ENCODE data around the gene PAXIP1. TPM values are rescaled to one million over a fixed set of nuclear protein-coding genes. Genes with fewer than 3 reads are reported as not detected.

PAXIP1 gene
- total and polyA plus RNA-seq, 2 donors (not counting 1 experiment from before 2014, with no cell fraction given) = 5.8 to 6.4 TPM

- H3K4me3 ChIP-seq (replicated peaks in 1 of 4; ENCODE audit: control extremely low read depth in 1 of 4, insufficient read depth in 1 of 4, low read depth in 3 of 4, low read length in 4 of 4) = no peak overlapping the region
- no peak overlapping the region for H3K27ac ChIP-seq (ENCODE audit: insufficient read depth, low read length)
Measured at GRCh38 chr7:154902600-154903082, 100.3 kb downstream of the PAXIP1 start.

GRCh38 chr7:154899862-154900261 lies 103.1 kb downstream of the PAXIP1 start:
- no peaks in the 10 kb centered on the region for H3K27me3 ChIP-seq (ENCODE audit: control insufficient read depth, insufficient read depth, low read length)
- no peaks in the 10 kb centered on the region for H3K4me1 ChIP-seq (ENCODE audit: control insufficient read depth, extremely low read depth, insufficient read depth, low read length)
- DNase-seq (ENCODE audit: low read depth in 2 of 2) = no peak
- H3K79me2 ChIP-seq (ENCODE audit: control insufficient read depth, insufficient read depth, low read length) = no peaks in the 10 kb centered on the region
- H3K27ac ChIP-seq (ENCODE audit: insufficient read depth, low read length) = no peak overlapping the region
- H3K36me3 ChIP-seq (ENCODE audit: control insufficient read depth, insufficient read depth, low read length) = no peaks in the 10 kb centered on the region
- H3K4me2 ChIP-seq (ENCODE audit: extremely low read depth, insufficient read depth, low read length) = no peak overlapping the region
- no peak overlapping the region for H3K9ac ChIP-seq (ENCODE audit: insufficient read depth, low read length)
- H4K20me1 ChIP-seq (ENCODE audit: control insufficient read depth, extremely low read depth, insufficient read depth, low read length) = no peaks in the 10 kb centered on the region
- no peak overlapping the region for H2AFZ ChIP-seq (ENCODE audit: low read length)
- no peak for TF ChIP-seq EZH2 (IDR thresholded peaks at IDR 0.05; ENCODE audit: low read length, missing control alignments)
- TF ChIP-seq, protein P1, sequence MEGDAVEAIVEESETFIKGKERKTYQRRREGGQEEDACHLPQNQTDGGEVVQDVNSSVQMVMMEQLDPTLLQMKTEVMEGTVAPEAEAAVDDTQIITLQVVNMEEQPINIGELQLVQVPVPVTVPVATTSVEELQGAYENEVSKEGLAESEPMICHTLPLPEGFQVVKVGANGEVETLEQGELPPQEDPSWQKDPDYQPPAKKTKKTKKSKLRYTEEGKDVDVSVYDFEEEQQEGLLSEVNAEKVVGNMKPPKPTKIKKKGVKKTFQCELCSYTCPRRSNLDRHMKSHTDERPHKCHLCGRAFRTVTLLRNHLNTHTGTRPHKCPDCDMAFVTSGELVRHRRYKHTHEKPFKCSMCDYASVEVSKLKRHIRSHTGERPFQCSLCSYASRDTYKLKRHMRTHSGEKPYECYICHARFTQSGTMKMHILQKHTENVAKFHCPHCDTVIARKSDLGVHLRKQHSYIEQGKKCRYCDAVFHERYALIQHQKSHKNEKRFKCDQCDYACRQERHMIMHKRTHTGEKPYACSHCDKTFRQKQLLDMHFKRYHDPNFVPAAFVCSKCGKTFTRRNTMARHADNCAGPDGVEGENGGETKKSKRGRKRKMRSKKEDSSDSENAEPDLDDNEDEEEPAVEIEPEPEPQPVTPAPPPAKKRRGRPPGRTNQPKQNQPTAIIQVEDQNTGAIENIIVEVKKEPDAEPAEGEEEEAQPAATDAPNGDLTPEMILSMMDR (conservative IDR thresholded peaks at IDR 0.05 in 1 of 2, IDR thresholded peaks at IDR 0.05 in 1 of 2; ENCODE audit: low read depth in 1 of 2, low read length in 2 of 2) = no peak
- no peak overlapping the region for H3K4me3 ChIP-seq (replicated peaks in 1 of 4; ENCODE audit: control extremely low read depth in 1 of 4, insufficient read depth in 1 of 4, low read depth in 3 of 4, low read length in 4 of 4)
- no peaks in the 10 kb centered on the region for H3K9me3 ChIP-seq (ENCODE audit: control insufficient read depth, insufficient read depth, low read depth, low read length)

More at GRCh38 chr7:154902600-154903082, 100.3 kb downstream of the PAXIP1 start:
- no peak overlapping the region for H2AFZ ChIP-seq (ENCODE audit: low read length)
- H3K4me2 ChIP-seq (ENCODE audit: extremely low read depth, insufficient read depth, low read length) = no peak overlapping the region
- H4K20me1 ChIP-seq (ENCODE audit: control insufficient read depth, extremely low read depth, insufficient read depth, low read length) = no peaks in the 10 kb centered on the region
- H3K4me1 ChIP-seq (ENCODE audit: control insufficient read depth, extremely low read depth, insufficient read depth, low read length) = no peaks in the 10 kb centered on the region
- no peaks in the 10 kb centered on the region for H3K36me3 ChIP-seq (ENCODE audit: control insufficient read depth, insufficient read depth, low read length)
- no peak overlapping the region for H3K9ac ChIP-seq (ENCODE audit: insufficient read depth, low read length)
- H3K27me3 ChIP-seq (ENCODE audit: control insufficient read depth, insufficient read depth, low read length) = no peaks in the 10 kb centered on the region
- no peaks in the 10 kb centered on the region for H3K79me2 ChIP-seq (ENCODE audit: control insufficient read depth, insufficient read depth, low read length)
- no peaks in the 10 kb centered on the region for H3K9me3 ChIP-seq (ENCODE audit: control insufficient read depth, insufficient read depth, low read depth, low read length)
- DNase-seq (ENCODE audit: low read depth in 2 of 2) = no peak
- TF ChIP-seq, protein P1 (conservative IDR thresholded peaks at IDR 0.05 in 1 of 2, IDR thresholded peaks at IDR 0.05 in 1 of 2; ENCODE audit: low read depth in 1 of 2, low read length in 2 of 2) = no peak
- TF ChIP-seq EZH2 (IDR thresholded peaks at IDR 0.05; ENCODE audit: low read length, missing control alignments) = no peak

- H3K9ac ChIP-seq (ENCODE audit: insufficient read depth, low read length) = no peak overlapping the region
- no peak for TF ChIP-seq EZH2 (IDR thresholded peaks at IDR 0.05; ENCODE audit: low read length, missing control alignments)
- TF ChIP-seq, protein P1 (conservative IDR thresholded peaks at IDR 0.05 in 1 of 2, IDR thresholded peaks at IDR 0.05 in 1 of 2; ENCODE audit: low read depth in 1 of 2, low read length in 2 of 2) = no peak
- H4K20me1 ChIP-seq (ENCODE audit: control insufficient read depth, extremely low read depth, insufficient read depth, low read length) = no peaks in the 10 kb centered on the region
- DNase-seq (ENCODE audit: low read depth in 2 of 2) = no peak
- H3K9me3 ChIP-seq (ENCODE audit: control insufficient read depth, insufficient read depth, low read depth, low read length) = no peaks in the 10 kb centered on the region
- no peaks in the 10 kb centered on the region for H3K79me2 ChIP-seq (ENCODE audit: control insufficient read depth, insufficient read depth, low read length)
- no peaks in the 10 kb centered on the region for H3K4me1 ChIP-seq (ENCODE audit: control insufficient read depth, extremely low read depth, insufficient read depth, low read length)
- H2AFZ ChIP-seq (ENCODE audit: low read length) = no peak overlapping the region
- no peak overlapping the region for H3K4me2 ChIP-seq (ENCODE audit: extremely low read depth, insufficient read depth, low read length)
- H3K27me3 ChIP-seq (ENCODE audit: control insufficient read depth, insufficient read depth, low read length) = no peaks in the 10 kb centered on the region
- no peak overlapping the region for H3K27ac ChIP-seq (ENCODE audit: insufficient read depth, low read length)
- no peak overlapping the region for H3K4me3 ChIP-seq (replicated peaks in 1 of 4; ENCODE audit: control extremely low read depth in 1 of 4, insufficient read depth in 1 of 4, low read depth in 3 of 4, low read length in 4 of 4)
- H3K36me3 ChIP-seq (ENCODE audit: control insufficient read depth, insufficient read depth, low read length) = no peaks in the 10 kb centered on the region
Measured at GRCh38 chr7:154898973-154899855, 103.7 kb downstream of the PAXIP1 start.
